ENCODE measurements around the gene EFHC2. TPM values are rescaled to one million over a fixed set of nuclear protein-coding genes. Genes with fewer than 3 reads are reported as not detected.
"Not testable (repeated sequence)": the region's sequence is repeated elsewhere in the genome, so short reads cannot be mapped to it uniquely, and the experiment has no call there.

EFHC2 gene
- total and polyA plus RNA-seq, 10 of the 15 experiments (the other 5 are each of a cell fraction or from before 2014, with no cell fraction given): 0.56 TPM; not detected in 9

DNA sequence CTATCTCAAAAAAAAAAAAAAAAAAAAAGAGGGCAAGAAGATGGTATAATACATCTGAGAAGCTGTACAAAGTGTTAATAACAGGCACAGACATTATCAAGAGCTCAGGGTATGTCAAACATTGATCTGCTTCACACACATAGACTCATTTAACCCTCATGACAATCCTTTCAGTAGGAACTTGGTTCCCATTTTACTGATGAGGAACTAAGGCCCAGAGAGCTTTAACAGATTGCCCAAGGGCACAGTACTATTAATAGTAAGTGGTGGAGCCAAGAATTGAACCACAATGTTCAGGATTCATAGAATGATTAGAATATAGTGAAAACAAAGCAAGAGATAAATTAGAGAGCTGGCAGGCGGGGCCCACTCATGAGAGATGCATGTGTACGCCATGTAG lies 154.4 kb downstream of the EFHC2 start:
- Histone ChIP-seq H4K20me1 (ENCODE audit: control insufficient read depth, insufficient read depth) (no peaks in the 10 kb centered on the region), H3K9me3 (replicated peaks; ENCODE audit: control insufficient read depth, insufficient read depth, low read length) (no peaks in the 10 kb centered on the region), H3K36me3 (ENCODE audit: control insufficient read depth in 2 of 2, insufficient read depth in 2 of 2, low read length in 1 of 2) (no peaks in the 10 kb centered on the region), H2AFZ (ENCODE audit: control insufficient read depth, low read depth, low read length) (no peak overlapping the region), H3K27ac (ENCODE audit: control insufficient read depth, insufficient read depth) (no peak overlapping the region), H3K79me2 (ENCODE audit: control insufficient read depth, insufficient read depth, low read length) (no peaks in the 10 kb centered on the region), H3K27me3 (replicated peaks in 1 of 2; ENCODE audit: control insufficient read depth in 2 of 2, insufficient read depth in 2 of 2, low read length in 1 of 2) (no peaks in the 10 kb centered on the region), H3K4me1 (ENCODE audit: control insufficient read depth, insufficient read depth, low read length) (no peaks in the 10 kb centered on the region), H3K9ac (ENCODE audit: control insufficient read depth, insufficient read depth, low read length) (no peak overlapping the region), H3K4me3 (no peak overlapping the region), H3K4me2 (ENCODE audit: control insufficient read depth, insufficient read depth) (no peak overlapping the region)
- FAIRE-seq (no peak), DNase-seq (ENCODE audit: low read depth, low spot score) (no peak), ATAC-seq (no peak)
- BruUV-seq (replicated peaks): no TSS peak
- ChIA-PET SMC1A (ENCODE audit: uncharacterized antibody, unreplicated experiment) (no interaction called here), POLR2A (no interaction called here), RAD21 (ENCODE audit: unreplicated experiment) (interaction anchor here (1.0 kb wide), 1 partner anchor 55 kb away, joined by 3 read pairs; no protein-coding TSS in a partner anchor), CTCF (no interaction called here)
- intact Hi-C loops (cut with micrococcal nuclease; ENCODE audit: unreplicated experiment): no loop called here
- in situ Hi-C loops (cut with MboI): no loop called here
- no peak for TF ChIP-seq POLR2A (IDR thresholded peaks at IDR 0.05; ENCODE audit: low read depth, low read length)
- 40% methylated on average over 2 of the region's 2 CpGs for WGBS (ENCODE audit: insufficient coverage, insufficient replicate concordance, low lambda C conversion rate, missing lambda C conversion rate)

DNA sequence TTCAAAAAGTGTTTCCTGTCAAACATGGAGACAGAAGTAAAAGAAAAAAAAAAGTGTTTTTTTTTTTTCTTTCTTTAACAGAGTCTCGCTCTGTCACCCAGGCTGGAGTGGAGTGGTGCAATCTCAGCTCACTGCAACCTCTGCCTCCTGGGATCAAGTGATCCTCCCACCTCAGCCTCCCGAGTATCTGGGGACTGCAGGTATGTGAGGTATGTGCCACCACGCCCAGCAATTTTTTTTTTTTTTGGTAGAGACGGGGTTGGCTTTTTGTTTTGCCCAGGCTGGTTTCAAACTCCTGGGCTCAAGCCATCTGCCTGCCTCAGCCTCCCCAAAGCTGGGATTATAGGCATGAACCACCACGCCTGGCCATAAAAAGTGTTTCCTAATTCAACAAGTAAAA lies 155.6 kb downstream of the EFHC2 start:
- H3K9me3 ChIP-seq (replicated peaks; ENCODE audit: control insufficient read depth, insufficient read depth, low read length); CTCF ChIA-PET: not testable (repeated sequence)
- WGBS (ENCODE audit: insufficient coverage, insufficient replicate concordance, low lambda C conversion rate, missing lambda C conversion rate): 15% methylated on average over 5 of the region's 5 CpGs

More for the DNA sequence above, 155.6 kb downstream of the EFHC2 start:
- H3K9ac ChIP-seq (ENCODE audit: control insufficient read depth, insufficient read depth, low read length); H2AFZ ChIP-seq (ENCODE audit: control insufficient read depth, low read depth, low read length); H3K79me2 ChIP-seq (ENCODE audit: control insufficient read depth, insufficient read depth, low read length); BruUV-seq (replicated peaks); H3K4me1 ChIP-seq (ENCODE audit: control insufficient read depth, insufficient read depth, low read length); H3K27ac ChIP-seq (ENCODE audit: control insufficient read depth, insufficient read depth); ATAC-seq; RAD21 ChIA-PET (ENCODE audit: unreplicated experiment); POLR2A ChIA-PET; FAIRE-seq; SMC1A ChIA-PET (ENCODE audit: uncharacterized antibody, unreplicated experiment); H4K20me1 ChIP-seq (ENCODE audit: control insufficient read depth, insufficient read depth); H3K4me3 ChIP-seq; DNase-seq (ENCODE audit: low read depth, low spot score); H3K27me3 ChIP-seq (replicated peaks in 1 of 2; ENCODE audit: control insufficient read depth in 2 of 2, insufficient read depth in 2 of 2, low read length in 1 of 2); H3K4me2 ChIP-seq (ENCODE audit: control insufficient read depth, insufficient read depth); H3K36me3 ChIP-seq (ENCODE audit: control insufficient read depth in 2 of 2, insufficient read depth in 2 of 2, low read length in 1 of 2); intact Hi-C loops (cut with micrococcal nuclease; ENCODE audit: unreplicated experiment); in situ Hi-C loops (cut with MboI): not testable (repeated sequence)

Data from GM12878 (cell line).